Measurements from ENCODE around the gene LRRC8D.

LRRC8D gene

DNA sequence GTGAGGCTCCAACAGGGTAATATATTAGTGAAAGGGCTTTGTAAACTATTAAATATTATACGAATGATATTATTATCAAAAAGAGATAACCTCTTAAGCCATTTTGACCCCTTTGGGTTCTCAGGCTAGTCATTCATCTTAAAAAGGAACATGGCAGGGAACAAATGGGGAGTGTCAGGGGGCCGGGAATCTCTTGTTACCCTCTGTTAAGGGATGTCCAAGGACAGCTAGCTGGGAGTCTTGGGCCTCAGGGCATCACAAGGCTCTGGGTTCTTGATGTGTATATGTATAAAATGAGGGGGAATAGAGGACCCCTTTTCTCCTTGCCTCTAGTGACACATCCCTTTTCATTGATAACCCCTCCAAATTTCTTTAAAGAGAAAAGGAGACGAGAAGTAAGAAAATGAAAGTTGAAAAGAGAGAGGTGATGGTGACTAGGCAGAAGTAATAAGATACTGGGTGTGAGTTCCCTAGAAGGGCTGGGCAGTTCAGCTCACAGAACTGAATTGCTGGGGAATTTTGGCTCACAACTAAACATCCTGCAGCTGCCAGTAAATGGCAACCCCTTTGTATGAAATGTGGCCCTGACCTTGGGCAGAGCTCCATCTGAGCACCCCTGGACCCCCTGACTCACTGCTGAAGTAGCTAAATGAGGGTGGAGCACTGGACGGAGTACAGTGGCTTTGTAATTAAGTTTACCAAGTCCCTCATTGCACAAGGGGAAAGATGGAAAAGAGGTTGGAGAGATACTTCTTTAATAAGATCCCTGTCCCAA, 154.1 kb downstream of the LRRC8D start:
- Histone ChIP-seq H3K9ac (ENCODE audit: low read length) (no peak overlapping the region), H4K20me1 (ENCODE audit: low read depth, low read length) (no peaks in the 10 kb centered on the region), H3K4me3 (ENCODE audit: insufficient read depth, low read length, poor library complexity, severe bottlenecking) (no peak overlapping the region), H2AFZ (ENCODE audit: low read depth, low read length, severe bottlenecking) (no peak overlapping the region), H3K9me3 (ENCODE audit: insufficient read depth, low read length) (no peaks in the 10 kb centered on the region), H3K79me2 (ENCODE audit: insufficient read depth, low read length) (no peaks in the 10 kb centered on the region), H3K36me3 (ENCODE audit: low read length) (no peaks in the 10 kb centered on the region), H3F3A (ENCODE audit: insufficient read depth) (no peaks in the 10 kb centered on the region), H3K27ac (ENCODE audit: low read depth, low read length) (no peak overlapping the region), H3K4me2 (ENCODE audit: low read depth, low read length, poor library complexity, severe bottlenecking) (no peak overlapping the region), H3K27me3 (ENCODE audit: low read length) (no peaks in the 10 kb centered on the region), H3K9me2 (replicated peaks; ENCODE audit: insufficient read depth, low read length) (no peaks in the 10 kb centered on the region)
- TF ChIP-seq, protein P1, sequence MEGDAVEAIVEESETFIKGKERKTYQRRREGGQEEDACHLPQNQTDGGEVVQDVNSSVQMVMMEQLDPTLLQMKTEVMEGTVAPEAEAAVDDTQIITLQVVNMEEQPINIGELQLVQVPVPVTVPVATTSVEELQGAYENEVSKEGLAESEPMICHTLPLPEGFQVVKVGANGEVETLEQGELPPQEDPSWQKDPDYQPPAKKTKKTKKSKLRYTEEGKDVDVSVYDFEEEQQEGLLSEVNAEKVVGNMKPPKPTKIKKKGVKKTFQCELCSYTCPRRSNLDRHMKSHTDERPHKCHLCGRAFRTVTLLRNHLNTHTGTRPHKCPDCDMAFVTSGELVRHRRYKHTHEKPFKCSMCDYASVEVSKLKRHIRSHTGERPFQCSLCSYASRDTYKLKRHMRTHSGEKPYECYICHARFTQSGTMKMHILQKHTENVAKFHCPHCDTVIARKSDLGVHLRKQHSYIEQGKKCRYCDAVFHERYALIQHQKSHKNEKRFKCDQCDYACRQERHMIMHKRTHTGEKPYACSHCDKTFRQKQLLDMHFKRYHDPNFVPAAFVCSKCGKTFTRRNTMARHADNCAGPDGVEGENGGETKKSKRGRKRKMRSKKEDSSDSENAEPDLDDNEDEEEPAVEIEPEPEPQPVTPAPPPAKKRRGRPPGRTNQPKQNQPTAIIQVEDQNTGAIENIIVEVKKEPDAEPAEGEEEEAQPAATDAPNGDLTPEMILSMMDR (IDR thresholded peaks at IDR 0.05; ENCODE audit: insufficient read depth, low read length, poor library complexity, severe bottlenecking) = no peak
- TF ChIP-seq EZH2phosphoT487 (conservative IDR thresholded peaks at IDR 0.05; ENCODE audit: low read length) = no peak

DNA sequence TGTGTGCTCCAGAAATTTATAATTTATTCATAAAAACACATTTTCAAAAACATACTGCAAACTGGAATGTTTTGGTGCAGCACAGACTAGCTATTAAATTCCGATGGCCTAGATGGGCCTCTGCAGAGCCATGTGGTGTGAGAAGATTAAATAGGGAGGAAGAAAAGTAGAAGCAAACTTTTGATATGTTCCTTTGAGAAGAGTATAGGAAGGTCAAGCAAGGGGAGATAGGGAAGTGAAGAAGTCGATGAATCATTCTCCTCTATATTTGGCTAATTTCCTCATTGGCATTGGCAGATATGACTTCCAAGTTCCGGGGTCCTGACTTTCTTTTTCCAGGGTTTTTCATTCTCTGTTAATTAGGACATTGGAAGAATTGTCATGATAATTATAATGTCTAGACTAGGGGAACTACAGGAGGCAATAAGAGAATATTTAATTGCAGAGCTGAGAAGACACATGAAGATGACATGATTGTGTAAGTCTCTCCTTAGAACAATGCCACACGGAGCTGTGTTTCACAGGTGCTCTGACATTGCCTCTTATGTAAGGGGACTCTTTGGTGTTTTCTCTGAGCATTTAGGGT, 154.8 kb downstream of the LRRC8D start:
- Histone ChIP-seq H3K27me3 (ENCODE audit: low read length) (no peaks in the 10 kb centered on the region), H3K27ac (ENCODE audit: low read depth, low read length) (no peak overlapping the region), H3K9ac (ENCODE audit: low read length) (no peak overlapping the region), H3K79me2 (ENCODE audit: insufficient read depth, low read length) (no peaks in the 10 kb centered on the region), H3K9me3 (ENCODE audit: insufficient read depth, low read length) (no peaks in the 10 kb centered on the region), H3K4me2 (ENCODE audit: low read depth, low read length, poor library complexity, severe bottlenecking) (no peak overlapping the region), H3K36me3 (ENCODE audit: low read length) (no peaks in the 10 kb centered on the region), H3K4me3 (ENCODE audit: insufficient read depth, low read length, poor library complexity, severe bottlenecking) (no peak overlapping the region), H2AFZ (ENCODE audit: low read depth, low read length, severe bottlenecking) (no peak overlapping the region), H3F3A (ENCODE audit: insufficient read depth) (no peaks in the 10 kb centered on the region), H3K9me2 (replicated peaks; ENCODE audit: insufficient read depth, low read length) (no peaks in the 10 kb centered on the region), H4K20me1 (ENCODE audit: low read depth, low read length) (no peaks in the 10 kb centered on the region)
- TF ChIP-seq, protein P1 (IDR thresholded peaks at IDR 0.05; ENCODE audit: insufficient read depth, low read length, poor library complexity, severe bottlenecking) = no peak
- no peak for TF ChIP-seq EZH2phosphoT487 (conservative IDR thresholded peaks at IDR 0.05; ENCODE audit: low read length)

DNA sequence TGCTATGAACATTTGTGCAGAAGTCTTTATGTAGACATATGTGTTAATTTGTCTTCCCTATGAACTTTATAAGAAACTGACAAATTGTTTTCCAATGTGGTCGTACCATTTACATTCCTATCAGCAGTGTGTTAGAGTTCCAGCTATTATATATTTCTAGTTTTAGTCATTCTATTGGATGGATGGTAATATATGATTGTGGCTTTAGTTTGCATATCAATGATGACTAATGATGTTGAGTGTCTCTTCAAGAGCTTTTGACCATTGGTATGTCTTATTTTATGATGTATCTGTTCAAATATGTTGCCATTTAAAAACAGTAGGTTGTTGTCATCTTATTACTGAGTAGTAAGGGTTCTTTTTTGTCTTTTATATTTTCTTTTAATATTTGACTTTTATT, 157.9 kb downstream of the LRRC8D start:
- Histone ChIP-seq H3K27ac (ENCODE audit: low read depth, low read length) (no peak overlapping the region), H4K20me1 (ENCODE audit: low read depth, low read length) (no peaks in the 10 kb centered on the region), H3K27me3 (ENCODE audit: low read length) (no peaks in the 10 kb centered on the region), H3K9ac (ENCODE audit: low read length) (no peak overlapping the region), H3K4me3 (ENCODE audit: insufficient read depth, low read length, poor library complexity, severe bottlenecking) (no peak overlapping the region), H3K4me2 (ENCODE audit: low read depth, low read length, poor library complexity, severe bottlenecking) (no peak overlapping the region), H2AFZ (ENCODE audit: low read depth, low read length, severe bottlenecking) (no peak overlapping the region), H3K36me3 (ENCODE audit: low read length) (no peaks in the 10 kb centered on the region), H3K79me2 (ENCODE audit: insufficient read depth, low read length) (no peaks in the 10 kb centered on the region), H3F3A (ENCODE audit: insufficient read depth) (no peaks in the 10 kb centered on the region), H3K9me2 (replicated peaks; ENCODE audit: insufficient read depth, low read length) (no peaks in the 10 kb centered on the region), H3K9me3 (ENCODE audit: insufficient read depth, low read length) (no peaks in the 10 kb centered on the region)
- TF ChIP-seq, protein P1 (IDR thresholded peaks at IDR 0.05; ENCODE audit: insufficient read depth, low read length, poor library complexity, severe bottlenecking) = no peak
- TF ChIP-seq EZH2phosphoT487 (conservative IDR thresholded peaks at IDR 0.05; ENCODE audit: low read length) = no peak

Measured in SU-DHL-6 (cell line).